ENCODE measurements around the gene RCC2. TPM values are rescaled to one million over a fixed set of nuclear protein-coding genes. Genes with fewer than 3 reads are reported as not detected.

The RCC2 gene
- total RNA-seq, 1 experiment from 2014 or later, result 473 TPM

DNA sequence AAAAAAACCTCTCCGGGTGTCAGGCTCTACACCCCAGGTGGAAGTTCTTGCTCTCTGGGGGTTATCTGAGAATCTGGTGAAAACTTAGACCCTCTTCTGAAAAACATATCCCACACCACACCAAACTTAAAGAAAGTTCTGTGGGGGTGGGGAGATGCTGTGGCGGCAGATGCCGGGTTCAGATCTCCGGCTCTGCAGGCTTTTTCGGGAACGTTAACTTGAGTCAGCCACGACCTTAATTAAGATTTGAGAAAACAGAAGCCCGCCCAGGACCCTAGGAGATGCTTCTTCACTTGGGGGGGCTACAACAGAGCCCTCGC lies 2.3 kb downstream of the RCC2 start:
- H2BK5ac ChIP-seq (ENCODE audit: insufficient read length, low read length), result no peak overlapping the region
- TF ChIP-seq, protein P1, sequence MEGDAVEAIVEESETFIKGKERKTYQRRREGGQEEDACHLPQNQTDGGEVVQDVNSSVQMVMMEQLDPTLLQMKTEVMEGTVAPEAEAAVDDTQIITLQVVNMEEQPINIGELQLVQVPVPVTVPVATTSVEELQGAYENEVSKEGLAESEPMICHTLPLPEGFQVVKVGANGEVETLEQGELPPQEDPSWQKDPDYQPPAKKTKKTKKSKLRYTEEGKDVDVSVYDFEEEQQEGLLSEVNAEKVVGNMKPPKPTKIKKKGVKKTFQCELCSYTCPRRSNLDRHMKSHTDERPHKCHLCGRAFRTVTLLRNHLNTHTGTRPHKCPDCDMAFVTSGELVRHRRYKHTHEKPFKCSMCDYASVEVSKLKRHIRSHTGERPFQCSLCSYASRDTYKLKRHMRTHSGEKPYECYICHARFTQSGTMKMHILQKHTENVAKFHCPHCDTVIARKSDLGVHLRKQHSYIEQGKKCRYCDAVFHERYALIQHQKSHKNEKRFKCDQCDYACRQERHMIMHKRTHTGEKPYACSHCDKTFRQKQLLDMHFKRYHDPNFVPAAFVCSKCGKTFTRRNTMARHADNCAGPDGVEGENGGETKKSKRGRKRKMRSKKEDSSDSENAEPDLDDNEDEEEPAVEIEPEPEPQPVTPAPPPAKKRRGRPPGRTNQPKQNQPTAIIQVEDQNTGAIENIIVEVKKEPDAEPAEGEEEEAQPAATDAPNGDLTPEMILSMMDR (conservative IDR thresholded peaks at IDR 0.05), result no peak
- H3K36me3 Mint-ChIP-seq (ENCODE audit: insufficient read depth in 1 of 3, low read depth in 3 of 3), result peaks cover 47 to 54% (median 48%) of the 10 kb centered on the region in 3 experiments; a peak in 6 of 7 replicates
- no peak overlapping the region for H4K5ac ChIP-seq (ENCODE audit: insufficient read length, low read depth, low read length)
- no peak overlapping the region for H4K8ac ChIP-seq (replicated peaks; ENCODE audit: insufficient read length, low read depth, low read length)
- H4K20me1 ChIP-seq (ENCODE audit: control insufficient read depth, insufficient read depth, insufficient read length), result no peaks in the 10 kb centered on the region
- H2BK15ac ChIP-seq (ENCODE audit: low read depth, low read length), result no peak overlapping the region
- no peak overlapping the region for H2AFZ ChIP-seq (ENCODE audit: low read length)
- no peak overlapping the region for H3K27ac ChIP-seq (ENCODE audit: insufficient read length, low read depth, low read length)
- no peak overlapping the region for H2BK12ac ChIP-seq (ENCODE audit: insufficient read length, low read depth, low read length)
- H3K18ac ChIP-seq (ENCODE audit: insufficient read length, low read depth, low read length), result no peak overlapping the region
- no peak overlapping the region for H3K14ac ChIP-seq (ENCODE audit: insufficient read depth, low read length)
- no peak overlapping the region for H3T11ph ChIP-seq (ENCODE audit: low read length)
- no peak overlapping the region for H4K91ac ChIP-seq (ENCODE audit: insufficient read length, low read depth, low read length)
- peaks cover 23% of the 10 kb centered on the region for H3K23me2 ChIP-seq (ENCODE audit: insufficient read length, low read depth, low read length, poor library complexity, severe bottlenecking)
- no peaks in the 10 kb centered on the region for H3K9me3 ChIP-seq (ENCODE audit: control insufficient read depth, low read depth, low read length)
- H3K4me1 Mint-ChIP-seq, result peaks cover 64 to 68% of the 10 kb centered on the region in 2 experiments
- no peaks in the 10 kb centered on the region for H3K79me1 ChIP-seq (ENCODE audit: insufficient read depth, low read depth, low read length, poor library complexity, severe bottlenecking)
- H3K27ac Mint-ChIP-seq, result peak overlapping the region in 2 of 3 experiments; percentile 53 to 93; a peak in 4 of 7 replicates
- peaks cover 12% of the 10 kb centered on the region for H3K27me3 Mint-ChIP-seq (ENCODE audit: low read depth)
- H3K79me2 ChIP-seq (ENCODE audit: insufficient read depth, low read length), result peaks cover 38% of the 10 kb centered on the region
- no peak for DNase-seq
- no CpG with 5 or more reads among the region's 9 CpGs for WGBS (ENCODE audit: extremely low coverage, insufficient read length, low lambda C conversion rate)
- H3K56ac ChIP-seq (ENCODE audit: insufficient read length, low read depth, low read length), result no peak overlapping the region
- H2BK20ac ChIP-seq (ENCODE audit: low read depth, low read length, poor library complexity, severe bottlenecking), result no peak overlapping the region
- H3K9ac ChIP-seq (ENCODE audit: extremely low read depth, insufficient read length, low read length), result peak overlapping the region; percentile 16
- H3K27me3 ChIP-seq (ENCODE audit: insufficient read depth, low read length), result peaks cover 3% of the 10 kb centered on the region; the same call in 1 of the 2 replicates
- no peak overlapping the region for H2BK120ac ChIP-seq (ENCODE audit: low read depth, low read length, poor library complexity, severe bottlenecking)
- H3K4me3 Mint-ChIP-seq, result peak overlapping the region; percentile 75 to 84
- no peak overlapping the region for H2AK5ac ChIP-seq (ENCODE audit: insufficient read length, low read length)
- no peak overlapping the region for H3K4ac ChIP-seq (ENCODE audit: low read depth, low read length)
- peak overlapping the region; percentile 83 for H3K4me2 ChIP-seq (ENCODE audit: insufficient read depth, insufficient read length, low read length)
- peaks cover 2 to 3% of the 10 kb centered on the region in 2 experiments; a peak in 3 of 5 replicates for H3K9me3 Mint-ChIP-seq
- no peak overlapping the region for H3K23ac ChIP-seq (ENCODE audit: insufficient read length, low read depth, low read length)
- peaks cover 31% of the 10 kb centered on the region; the same call in 1 of the 2 replicates for H3K4me1 ChIP-seq (ENCODE audit: insufficient read depth, low read length)
